ENCODE measurements around the gene NLRC5. TPM values are rescaled to one million over a fixed set of nuclear protein-coding genes. Genes with fewer than 3 reads are reported as not detected.
"Not testable (repeated sequence)": the region's sequence is repeated elsewhere in the genome, so short reads cannot be mapped to it uniquely, and the experiment has no call there.

NLRC5 gene
- total RNA-seq, 1 donor from 2014 or later, result 169 TPM

GRCh38 chr16:57001026-57001679 is 11.8 kb downstream of the NLRC5 start:
- Mint-ChIP-seq H3K36me3 (ENCODE audit: low read depth) (peaks cover 82% of the 10 kb centered on the region), H3K27ac (peak overlapping the region; percentile 98), H3K4me1 (ENCODE audit: low read depth) (peaks cover 71% of the 10 kb centered on the region), H3K27me3 (ENCODE audit: low read depth) (no peaks in the 10 kb centered on the region), H3K4me3 (ENCODE audit: low read depth) (no peak overlapping the region), H3K9me3 (no peaks in the 10 kb centered on the region)
- intact Hi-C loops (cut with micrococcal nuclease), result no loop called here
- no peak for DNase-seq (ENCODE audit: low spot score)

- H3K27ac Mint-ChIP-seq, result peak overlapping the region; percentile 46
- intact Hi-C loops (cut with micrococcal nuclease), result no loop called here
- no peaks in the 10 kb centered on the region for H3K9me3 Mint-ChIP-seq
- no peak for DNase-seq (ENCODE audit: low spot score)
- no peak overlapping the region for H3K4me3 Mint-ChIP-seq (ENCODE audit: low read depth)
- H3K27me3 Mint-ChIP-seq (ENCODE audit: low read depth), result no peaks in the 10 kb centered on the region
- peaks cover 70% of the 10 kb centered on the region for H3K4me1 Mint-ChIP-seq (ENCODE audit: low read depth)
- H3K36me3 Mint-ChIP-seq (ENCODE audit: low read depth), result peaks cover 74% of the 10 kb centered on the region
Observed at GRCh38 chr16:57003439-57004386, 14.4 kb downstream of the NLRC5 start.

GRCh38 chr16:57004387-57005250 is 15.3 kb downstream of the NLRC5 start:
- Mint-ChIP-seq H3K9me3 (no peaks in the 10 kb centered on the region), H3K4me1 (ENCODE audit: low read depth) (peaks cover 65% of the 10 kb centered on the region), H3K36me3 (ENCODE audit: low read depth) (peaks cover 70% of the 10 kb centered on the region), H3K4me3 (ENCODE audit: low read depth) (peak overlapping the region; percentile 15), H3K27ac (peak overlapping the region; percentile 46), H3K27me3 (ENCODE audit: low read depth) (no peaks in the 10 kb centered on the region)
- DNase-seq (ENCODE audit: low spot score), result no peak
- intact Hi-C loops (cut with micrococcal nuclease), result no loop called here

GRCh38 chr16:57005597-57005996 is 16.2 kb downstream of the NLRC5 start:
- intact Hi-C loops (cut with micrococcal nuclease); H3K4me3 Mint-ChIP-seq (ENCODE audit: low read depth); DNase-seq (ENCODE audit: low spot score); H3K27ac Mint-ChIP-seq; H3K27me3 Mint-ChIP-seq (ENCODE audit: low read depth); H3K9me3 Mint-ChIP-seq: not testable (repeated sequence)
- H3K4me1 Mint-ChIP-seq (ENCODE audit: low read depth), result peaks cover 65% of the 10 kb centered on the region
- H3K36me3 Mint-ChIP-seq (ENCODE audit: low read depth), result peaks cover 71% of the 10 kb centered on the region

- Mint-ChIP-seq H3K4me1 (ENCODE audit: low read depth) (peaks cover 66% of the 10 kb centered on the region), H3K27ac (peak overlapping the region; percentile 75), H3K27me3 (ENCODE audit: low read depth) (no peaks in the 10 kb centered on the region), H3K4me3 (ENCODE audit: low read depth) (no peak overlapping the region), H3K9me3 (no peaks in the 10 kb centered on the region), H3K36me3 (ENCODE audit: low read depth) (peaks cover 64% of the 10 kb centered on the region)
- no peak for DNase-seq (ENCODE audit: low spot score)
- intact Hi-C loops (cut with micrococcal nuclease), result no loop called here
Observed at GRCh38 chr16:57007050-57007449, 17.7 kb downstream of the NLRC5 start.

GRCh38 chr16:57007530-57007929 is 18.2 kb downstream of the NLRC5 start:
- H3K4me1 Mint-ChIP-seq (ENCODE audit: low read depth), result peaks cover 69% of the 10 kb centered on the region
- no peaks in the 10 kb centered on the region for H3K9me3 Mint-ChIP-seq
- no peak overlapping the region for H3K4me3 Mint-ChIP-seq (ENCODE audit: low read depth)
- peaks cover 64% of the 10 kb centered on the region for H3K36me3 Mint-ChIP-seq (ENCODE audit: low read depth)
- no peaks in the 10 kb centered on the region for H3K27me3 Mint-ChIP-seq (ENCODE audit: low read depth)
- intact Hi-C loops (cut with micrococcal nuclease), result no loop called here
- H3K27ac Mint-ChIP-seq, result no peak overlapping the region
- DNase-seq (ENCODE audit: low spot score), result no peak

- Mint-ChIP-seq H3K27me3 (ENCODE audit: low read depth) (no peaks in the 10 kb centered on the region), H3K4me1 (ENCODE audit: low read depth) (peaks cover 73% of the 10 kb centered on the region), H3K4me3 (ENCODE audit: low read depth) (no peak overlapping the region), H3K9me3 (no peaks in the 10 kb centered on the region), H3K27ac (no peak overlapping the region), H3K36me3 (ENCODE audit: low read depth) (peaks cover 59% of the 10 kb centered on the region)
- DNase-seq (ENCODE audit: low spot score), result no peak
- intact Hi-C loops (cut with micrococcal nuclease), result loop anchor here (1.0 kb wide), 1 partner anchor 8 kb away; no protein-coding TSS in a partner anchor
Observed at GRCh38 chr16:57008440-57008839, 19.1 kb downstream of the NLRC5 start.

GRCh38 chr16:57009643-57010170 is 20.4 kb downstream of the NLRC5 start:
- DNase-seq (ENCODE audit: low spot score), result no peak
- Mint-ChIP-seq H3K9me3 (no peaks in the 10 kb centered on the region), H3K4me3 (ENCODE audit: low read depth) (no peak overlapping the region), H3K27ac (peak overlapping the region; percentile 78), H3K4me1 (ENCODE audit: low read depth) (peaks cover 75% of the 10 kb centered on the region), H3K36me3 (ENCODE audit: low read depth) (peaks cover 57% of the 10 kb centered on the region), H3K27me3 (ENCODE audit: low read depth) (no peaks in the 10 kb centered on the region)
- intact Hi-C loops (cut with micrococcal nuclease), result loop anchor here (10.0 kb wide), 2 partner anchors 395 to 595 kb away; no protein-coding TSS in a partner anchor

- Mint-ChIP-seq H3K4me1 (ENCODE audit: low read depth) (peaks cover 77% of the 10 kb centered on the region), H3K9me3 (no peaks in the 10 kb centered on the region), H3K4me3 (ENCODE audit: low read depth) (no peak overlapping the region), H3K27ac (peak overlapping the region; percentile 57), H3K27me3 (ENCODE audit: low read depth) (no peaks in the 10 kb centered on the region), H3K36me3 (ENCODE audit: low read depth) (peaks cover 53% of the 10 kb centered on the region)
- intact Hi-C loops (cut with micrococcal nuclease), result loop anchor here (10.0 kb wide), 2 partner anchors 398 to 592 kb away; no protein-coding TSS in a partner anchor
- DNase-seq (ENCODE audit: low spot score), result no peak
Observed at GRCh38 chr16:57012353-57012752, 23.0 kb downstream of the NLRC5 start.

- intact Hi-C loops (cut with micrococcal nuclease), result loop anchor here (10.0 kb wide), 2 partner anchors 398 to 592 kb away; no protein-coding TSS in a partner anchor
- H3K27me3 Mint-ChIP-seq (ENCODE audit: low read depth), result no peaks in the 10 kb centered on the region
- H3K27ac Mint-ChIP-seq, result peak overlapping the region; percentile 97
- no peaks in the 10 kb centered on the region for H3K9me3 Mint-ChIP-seq
- peak overlapping the region; percentile 14 for H3K4me3 Mint-ChIP-seq (ENCODE audit: low read depth)
- H3K36me3 Mint-ChIP-seq (ENCODE audit: low read depth), result peaks cover 62% of the 10 kb centered on the region
- H3K4me1 Mint-ChIP-seq (ENCODE audit: low read depth), result peaks cover 74% of the 10 kb centered on the region
- DNase-seq (ENCODE audit: low spot score), result no peak
Observed at GRCh38 chr16:57013229-57013628, 23.9 kb downstream of the NLRC5 start.

- H3K9me3 Mint-ChIP-seq, result no peaks in the 10 kb centered on the region
- H3K4me3 Mint-ChIP-seq (ENCODE audit: low read depth), result peak overlapping the region; percentile 64
- peaks cover 72% of the 10 kb centered on the region for H3K4me1 Mint-ChIP-seq (ENCODE audit: low read depth)
- intact Hi-C loops (cut with micrococcal nuclease), result loop anchor here (1.0 to 10.0 kb wide), 6 partner anchors 14 to 591 kb away; no protein-coding TSS in a partner anchor
- no peaks in the 10 kb centered on the region for H3K27me3 Mint-ChIP-seq (ENCODE audit: low read depth)
- H3K27ac Mint-ChIP-seq, result peak overlapping the region; percentile 97
- no peak for DNase-seq (ENCODE audit: low spot score)
- peaks cover 63% of the 10 kb centered on the region for H3K36me3 Mint-ChIP-seq (ENCODE audit: low read depth)
Observed at GRCh38 chr16:57013902-57014301, 24.5 kb downstream of the NLRC5 start.

- H3K27ac Mint-ChIP-seq, result peak overlapping the region; percentile 83
- intact Hi-C loops (cut with micrococcal nuclease), result loop anchor here (10.0 kb wide), 2 partner anchors 402 to 588 kb away; no protein-coding TSS in a partner anchor
- peaks cover 75% of the 10 kb centered on the region for H3K36me3 Mint-ChIP-seq (ENCODE audit: low read depth)
- H3K4me1 Mint-ChIP-seq (ENCODE audit: low read depth), result peaks cover 60% of the 10 kb centered on the region
- H3K4me3 Mint-ChIP-seq (ENCODE audit: low read depth), result peak overlapping the region; percentile 7
- no peaks in the 10 kb centered on the region for H3K27me3 Mint-ChIP-seq (ENCODE audit: low read depth)
- DNase-seq (ENCODE audit: low spot score), result no peak
- H3K9me3 Mint-ChIP-seq, result no peaks in the 10 kb centered on the region
Observed at GRCh38 chr16:57016301-57016700, 26.9 kb downstream of the NLRC5 start.
